HT1080 (cell line): Measurements from ENCODE around the gene TBC1D12. TPM values are rescaled to one million over a fixed set of nuclear protein-coding genes. Genes with fewer than 3 reads are reported as not detected.
"Not testable (repeated sequence)": the region's sequence is repeated elsewhere in the genome, so short reads cannot be mapped to it uniquely, and the experiment has no call there.

Experiments
- DNase-seq: peaks from one replicate; pipeline ENCODE4 v3.0.0-alpha.2; 2015; ENCODE audit warnings: low read depth
- total RNA-seq: library from RNA; depleted of rRNA; stranded (reverse); fragments of >200 nt; shearing (Covaris generic); gene quantifications from 2 replicates; pipeline ENCODE4 v1.2.3, GENCODE V29; 2014; rRNA removed

Gene TBC1D12
- total RNA-seq, 1 experiment from 2014 or later, result 4.6 TPM

- DNase-seq, result not testable (repeated sequence)
Observed at GRCh38 chr10:94542282-94542681, 139.9 kb downstream of the TBC1D12 start.

GRCh38 chr10:94545391-94546048 lies 143.2 kb downstream of the TBC1D12 start, which contains the start of gene HELLS:
Gene HELLS (plus strand): TSS chr10:94545788. CDS start chr10:94545922, 134 bp downstream.
- DNase-seq, result peak; percentile 78

GRCh38 chr10:94546049-94546900 lies 143.9 kb downstream of the TBC1D12 start:
- peak; percentile 45 for DNase-seq

GRCh38 chr10:94546901-94547185 lies 144.5 kb downstream of the TBC1D12 start:
- DNase-seq, result no peak

GRCh38 chr10:94549221-94549620 lies 146.9 kb downstream of the TBC1D12 start:
- no peak for DNase-seq

- peak; percentile 50 for DNase-seq
Observed at GRCh38 chr10:94567714-94568307, 165.5 kb downstream of the TBC1D12 start.

GRCh38 chr10:94571081-94571480 lies 168.7 kb downstream of the TBC1D12 start:
- DNase-seq, result no peak

GRCh38 chr10:94571528-94571927 lies 169.2 kb downstream of the TBC1D12 start:
- no peak for DNase-seq

GRCh38 chr10:94578790-94579189 lies 176.4 kb downstream of the TBC1D12 start:
- DNase-seq, result no peak

- no peak for DNase-seq
Observed at GRCh38 chr10:94583124-94583523, 180.8 kb downstream of the TBC1D12 start.

Other genes starting within 250 kb of the TBC1D12 start
- gene NOC3L, start 39.6 kb upstream of the TBC1D12 start, total RNA-seq, result 46.9 and 49.1 TPM in 2 replicates
- gene HELLS, start 143.2 kb downstream of the TBC1D12 start, total RNA-seq, result 92.2 and 108 TPM in 2 replicates